GM12878 (cell line): ENCODE measurements around the gene ZMAT3. TPM values are rescaled to one million over a fixed set of nuclear protein-coding genes. Genes with fewer than 3 reads are reported as not detected.
"Not testable (repeated sequence)": the region's sequence is repeated elsewhere in the genome, so short reads cannot be mapped to it uniquely, and the experiment has no call there.

Experiments used
- ATAC-seq: fragments of 200-7000 bp; cut with Tn5 transposase; 3 replicates; pipeline ENCODE4 v1.9.1; 2020; ENCODE audit warnings: mild to moderate bottlenecking, moderate library complexity
- BruUV-seq: library from RNA; stranded (reverse); fragments of 400-500 nt; replicated peaks from 2 replicates; lab custom pipeline; 2021; lab: Mats Ljungman, UMichigan
- CTCF ChIA-PET: fragments of 300-600 bp; sonication (Branson Sonifier 250); formaldehyde crosslinking; extraction: SDS; loops from one replicate; lab custom pipeline; 2021; ENCODE audit warnings: inconsistent platforms; lab: Yijun Ruan, JAX
- POLR2A ChIA-PET: fragments of 350-600 bp; formaldehyde crosslinking; extraction: SDS; loops from one replicate; lab custom pipeline; 2021; ENCODE audit warnings: inconsistent platforms; lab: Charles Lee
- RAD21 ChIA-PET: fragments of 300-600 bp; sonication (Branson Sonifier 250); formaldehyde crosslinking; loops from one replicate; lab custom pipeline; 2023; ENCODE audit warnings: antibody characterized with exemption; ENCODE audit not compliant: unreplicated experiment; lab: Charles Lee
- SMC1A ChIA-PET: fragments of 300-600 bp; sonication (Branson Sonifier 250); formaldehyde crosslinking; loops from one replicate; lab custom pipeline; 2023; ENCODE audit not compliant: unreplicated experiment, uncharacterized antibody; lab: Charles Lee
- DNase-seq: peaks from one replicate; pipeline ENCODE4 v3.0.0-alpha.2; 2011; ENCODE audit warnings: low read depth, low spot score
- FAIRE-seq: peaks from 3 replicates; lab custom pipeline; 2011; peaks lifted over from hg19 to GRCh38; lab: Jason Lieb, UNC
- H2AFZ ChIP-seq: 2 replicates; pipeline ENCODE4 v1.6.0; 2011; ENCODE audit warnings: low read depth, low read length, control low read depth; ENCODE audit not compliant: control insufficient read depth
- H3K27ac ChIP-seq: 2 replicates; pipeline ENCODE4 v1.5.1; 2011; ENCODE audit warnings: control low read depth; ENCODE audit not compliant: control insufficient read depth, insufficient read depth
- H3K27me3 ChIP-seq, 2 experiments: replicated peaks in 1 of 2; 2 replicates each; pipeline versions ENCODE4 v1.6.0 to v1.6.1; 2011; ENCODE audit warnings: low read length in 1 of 2; ENCODE audit not compliant: control insufficient read depth in 2 of 2, insufficient read depth in 2 of 2
- H3K36me3 ChIP-seq, 2 experiments: 2 replicates each; pipeline ENCODE4 v1.5.1; 2011; ENCODE audit warnings: low read length in 1 of 2; ENCODE audit not compliant: control insufficient read depth in 2 of 2, insufficient read depth in 2 of 2
- H3K4me1 ChIP-seq: 2 replicates; pipeline ENCODE4 v1.6.1; 2011; ENCODE audit warnings: mild to moderate bottlenecking, low read length, moderate library complexity, mixed read lengths; ENCODE audit not compliant: control insufficient read depth, insufficient read depth
- H3K4me2 ChIP-seq: 2 replicates; pipeline ENCODE4 v1.6.0; 2011; ENCODE audit warnings: control low read depth; ENCODE audit not compliant: control insufficient read depth, insufficient read depth
- H3K4me3 ChIP-seq: fragments of 200-600 bp; sonication (generic); 2 replicates; pipeline ENCODE4 v1.5.1; 2016
- H3K79me2 ChIP-seq: 2 replicates; pipeline ENCODE4 v1.6.0; 2011; ENCODE audit warnings: low read length; ENCODE audit not compliant: control insufficient read depth, insufficient read depth
- H3K9ac ChIP-seq: 2 replicates; pipeline ENCODE4 v1.8.0; 2011; ENCODE audit warnings: low read length, control low read depth, mixed read lengths; ENCODE audit not compliant: control insufficient read depth, insufficient read depth
- H3K9me3 ChIP-seq: replicated peaks from 3 replicates; pipeline ENCODE4 v1.5.1; 2011; ENCODE audit warnings: mild to moderate bottlenecking, low read length; ENCODE audit not compliant: control insufficient read depth, insufficient read depth
- H4K20me1 ChIP-seq: 2 replicates; pipeline ENCODE4 v1.6.0; 2011; ENCODE audit not compliant: control insufficient read depth, insufficient read depth
- CREB1 ChIP-seq: IDR thresholded peaks from 2 replicates; pipeline ENCODE4 v1.6.1; 2012; ENCODE audit warnings: low read depth, mild to moderate bottlenecking, inconsistent platforms
- EGR1 ChIP-seq, 2 experiments: IDR thresholded peaks; 1 replicate in 1 of 2; 2 replicates in 1 of 2; pipeline ENCODE4 v1.6.1; 2011 to 2012; ENCODE audit warnings: low read depth in 2 of 2, low read length in 2 of 2, borderline replicate concordance in 1 of 2, mild to moderate bottlenecking in 1 of 2, moderate library complexity in 1 of 2
- FOXM1 ChIP-seq: IDR thresholded peaks from 2 replicates; pipeline ENCODE4 v1.6.1; 2012; ENCODE audit warnings: low read depth, mild to moderate bottlenecking, inconsistent platforms, low read length, moderate library complexity
- HCFC1 ChIP-seq: fragments of 150-350 bp; IDR thresholded peaks from 2 replicates; pipeline ENCODE4 v1.6.1; 2014; ENCODE audit warnings: low read length
- HDAC6 ChIP-seq: fragments of 200-600 bp; sonication (generic); IDR thresholded peaks from one replicate; pipeline ENCODE4 v1.8.0; 2017; ENCODE audit warnings: antibody characterized with exemption; ENCODE audit not compliant: unreplicated experiment
- MEF2B ChIP-seq: fragments of 450-650 bp; IDR thresholded peaks from 2 replicates; pipeline ENCODE4 v1.6.1; 2018; ENCODE audit warnings: mild to moderate bottlenecking, moderate library complexity; ENCODE audit not compliant: partially characterized antibody, poor library complexity, severe bottlenecking
- ZBTB33 ChIP-seq: fragments of 450-650 bp; IDR thresholded peaks from 2 replicates; pipeline ENCODE4 v1.6.1; 2017; ENCODE audit warnings: mild to moderate bottlenecking
- ZNF24 ChIP-seq: fragments of 450-650 bp; IDR thresholded peaks from 2 replicates; pipeline ENCODE4 v1.6.1; 2017; ENCODE audit warnings: antibody characterized with exemption, mild to moderate bottlenecking
- WGBS: methylation state at CpG from one replicate; pipeline ENCODE4 v1.1.6; 2016; ENCODE audit warnings: low lambda C conversion rate; ENCODE audit not compliant: insufficient replicate concordance, insufficient coverage; ENCODE audit errors: missing lambda C conversion rate; 5-methylcytosine and 5-hydroxymethylcytosine counted together
- in situ Hi-C: fragments of 300-500 bp; cut with MboI; formaldehyde crosslinking; loops from 9 replicates; pipeline ENCODE4 v1.14.3; 2018; ENCODE audit warnings: mixed read lengths
- intact Hi-C: fragments of 100-400 bp; cut with micrococcal nuclease; formaldehyde crosslinking; loops from one replicate; pipeline ENCODE4 v1.14.2; 2022; ENCODE audit not compliant: unreplicated experiment
- polyA plus RNA-seq, 11 experiments: library from polyadenylated mRNA; depleted of rRNA in 4 of 11; unstranded in 6 of 11; stranded (reverse) in 5 of 11; fragments of >200 nt; fragmentation: Nextera tagmentation in 4 of 11; fragmentation: Illumina TruSeq in 1 of 11; extraction: Ambion mirVana in 4 of 11; extraction: Trizol in 1 of 11; gene quantifications; 1 replicate in 1 of 11; 2 replicates in 10 of 11; pipeline versions ENCODE4 v1.2.1 to v1.2.3, GENCODE V29; 2011 to 2016; ENCODE audit warnings: inconsistent platforms in 2 of 11, missing spikeins in 2 of 11, low read depth in 1 of 11
- total RNA-seq, 4 experiments: library from RNA; depleted of rRNA in 3 of 4; stranded (reverse); fragments of >200 nt in 3 of 4; fragmentation: Illumina TruSeq in 1 of 4; extraction: Trizol in 1 of 4; gene quantifications; 2 replicates each; pipeline versions ENCODE4 v1.2.1 to v1.2.3, GENCODE V29; 2013 to 2021

The ZMAT3 gene
- total and polyA plus RNA-seq, 10 of the 15 experiments (the other 5 are each of a cell fraction or from before 2014, with no cell fraction given): 6.2 to 55.9 (median 25.8) TPM

GRCh38 chr3:179056326-179056725 lies 15.3 kb downstream of the ZMAT3 start:
- Histone ChIP-seq H3K27me3 (no peaks in the 10 kb centered on the region), H3K4me2 (no peak overlapping the region), H2AFZ (no peak overlapping the region), H3K4me1 (no peaks in the 10 kb centered on the region), H3K9ac (no peak overlapping the region), H4K20me1 (no peaks in the 10 kb centered on the region), H3K9me3 (peaks cover 6% of the 10 kb centered on the region; the same call in 2 of the 3 replicates), H3K79me2 (peaks cover 43% of the 10 kb centered on the region), H3K27ac (no peak overlapping the region), H3K36me3 (peaks cover 0 to 8% of the 10 kb centered on the region in 2 experiments; a peak in 2 of 4 replicates), H3K4me3 (no peak overlapping the region)
- intact Hi-C loops (no loop called here), in situ Hi-C loops (loop anchor here (25.0 kb wide), 1 partner anchor 906 kb away; no protein-coding TSS in a partner anchor)
- WGBS: 99% methylated on average over 8 of the region's 8 CpGs
- ChIA-PET SMC1A (no interaction called here), RAD21 (no interaction called here), CTCF (no interaction called here), POLR2A (no interaction called here)
- no peak for ATAC-seq
- DNase-seq: no peak
- no peak for FAIRE-seq
- BruUV-seq: no TSS peak
- TF ChIP-seq HDAC6: no peak
- no peak for TF ChIP-seq CREB1
- no peak for TF ChIP-seq MEF2B
- no peak for TF ChIP-seq FOXM1
- TF ChIP-seq ZBTB33: no peak
- TF ChIP-seq EGR1 (IDR thresholded peaks at IDR 0.05; ENCODE audit: borderline replicate concordance in 1 of 2, low read depth in 2 of 2, low read length in 2 of 2): no peak
- no peak for TF ChIP-seq HCFC1
- no peak for TF ChIP-seq ZNF24

- CTCF ChIA-PET: not testable (repeated sequence)
- ChIA-PET POLR2A (interaction anchor here (0.8 kb wide), 1 partner anchor 14 kb away, joined by 3 read pairs; no protein-coding TSS in a partner anchor), RAD21 (interaction anchor here (1.9 kb wide), 1 partner anchor 10 kb away, joined by 4 read pairs; no protein-coding TSS in a partner anchor)
Measured at GRCh38 chr3:179054565-179054964, 17.0 kb downstream of the ZMAT3 start.

More at GRCh38 chr3:179054565-179054964, 17.0 kb downstream of the ZMAT3 start:
- ATAC-seq, SMC1A ChIA-PET, BruUV-seq, DNase-seq, H3K4me1 ChIP-seq, H3K4me3 ChIP-seq, H3K36me3 ChIP-seq, H3K4me2 ChIP-seq, H2AFZ ChIP-seq, FAIRE-seq, intact Hi-C loops, H3K27me3 ChIP-seq, H3K9me3 ChIP-seq, H3K9ac ChIP-seq, H3K27ac ChIP-seq, H4K20me1 ChIP-seq: not testable (repeated sequence)
- peaks cover 36% of the 10 kb centered on the region for H3K79me2 ChIP-seq
- in situ Hi-C loops: loop anchor here (25.0 kb wide), 1 partner anchor 908 kb away; no protein-coding TSS in a partner anchor
- over 99% methylated on average over 13 of the region's 13 CpGs for WGBS
